HG03135 (cell line): Measurements from ENCODE around the gene ZNF260.
A peak's percentile ranks its signal among the peaks of the same experiment; 100 is the strongest.
"Not testable (repeated sequence)": the region's sequence is repeated elsewhere in the genome, so short reads cannot be mapped to it uniquely, and the experiment has no call there.

Source experiments
- ATAC-seq: cut with Tn5 transposase; IDR thresholded peaks from one replicate; pipeline ENCODE4 v1.9.1; 2021; ENCODE audit warnings: mild to moderate bottlenecking, moderate library complexity; ENCODE audit not compliant: unreplicated experiment

ZNF260 gene

DNA sequence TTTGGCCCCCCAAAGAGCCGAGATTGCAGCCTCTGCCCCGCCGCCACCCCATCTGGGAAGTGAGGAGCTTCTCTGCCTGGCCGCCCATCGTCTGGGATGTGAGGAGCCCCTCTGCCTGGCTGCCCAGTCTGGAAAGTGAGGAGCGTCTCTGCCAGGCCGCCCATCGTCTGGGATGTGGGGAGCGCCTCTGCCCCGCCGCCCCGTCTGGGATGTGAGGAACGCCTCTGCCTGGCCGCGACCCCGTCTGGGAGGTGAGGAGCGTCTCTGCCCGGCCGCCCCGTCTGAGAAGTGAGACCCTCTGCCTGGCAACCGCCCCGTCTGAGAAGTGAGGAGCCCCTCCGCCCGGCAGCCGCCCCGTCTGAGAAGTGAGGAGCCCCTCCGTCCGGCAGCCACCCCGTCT is 37.2 kb downstream of the ZNF260 start:
- ATAC-seq: not testable (repeated sequence)

DNA sequence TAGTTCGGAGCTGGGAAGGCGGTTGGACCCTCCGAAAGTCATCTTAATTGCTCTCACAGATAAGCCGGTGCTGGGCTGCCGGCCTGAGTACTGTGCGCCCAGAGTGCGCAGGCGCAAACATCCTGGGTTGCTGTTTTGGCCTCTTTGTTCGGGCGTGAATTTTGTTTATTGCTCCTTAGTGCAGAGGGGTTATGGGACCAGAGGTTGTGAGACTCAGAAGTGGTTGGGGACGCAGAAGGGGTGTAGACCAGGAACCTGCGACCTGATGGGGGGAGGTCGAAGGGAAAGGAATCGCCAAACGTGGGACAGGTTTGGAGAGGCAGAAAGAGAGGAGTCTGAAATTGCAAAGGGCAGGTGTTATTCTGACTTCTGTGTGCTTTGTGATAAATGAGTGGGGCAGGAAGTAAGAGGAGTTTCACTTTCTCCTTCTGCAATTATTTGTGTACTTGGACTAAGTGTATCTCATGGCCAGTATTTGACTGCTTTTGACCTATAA is 38.1 kb downstream of the ZNF260 start:
- peak; percentile 45 for ATAC-seq

DNA sequence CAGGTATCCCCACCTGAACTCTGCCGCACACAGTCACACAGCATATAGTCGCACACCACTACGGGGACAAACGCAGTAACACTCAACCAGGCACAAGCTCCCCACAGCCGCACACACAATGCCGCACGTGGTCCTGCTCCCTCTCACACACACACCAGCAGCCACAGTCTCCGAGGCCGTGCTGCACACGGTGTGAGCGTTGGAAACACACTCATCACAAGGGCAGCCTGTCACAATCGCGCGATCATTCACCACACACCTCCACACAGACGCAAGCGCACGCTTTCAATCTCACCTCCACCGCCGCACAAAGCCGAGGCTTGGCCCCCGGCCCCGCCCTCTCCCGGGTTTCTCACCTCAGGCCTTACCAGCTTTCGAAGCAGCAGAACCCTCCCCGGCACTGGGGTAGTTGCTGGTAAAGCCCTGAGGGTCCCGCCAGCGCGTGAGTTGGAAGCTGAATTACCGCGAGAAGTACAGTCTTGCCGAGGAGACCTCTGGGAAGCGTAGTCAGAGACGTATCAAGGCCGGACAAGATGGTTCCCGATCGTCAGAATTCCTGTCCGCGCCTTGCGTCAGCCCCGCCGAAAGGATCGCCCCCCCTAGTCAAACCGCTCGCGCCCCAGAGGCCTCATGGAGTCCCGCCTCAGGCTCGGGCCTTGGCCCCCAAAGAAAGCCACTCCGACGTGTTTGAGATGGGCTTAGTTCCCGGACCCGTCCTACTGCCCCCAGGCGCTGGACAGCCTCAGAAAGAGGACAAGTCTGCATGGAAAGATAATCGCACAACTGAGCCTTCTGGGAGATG is 38.8 kb downstream of the ZNF260 start, which contains the start of gene ZNF566:
Gene ZNF566, minus strand, starts transcription at position 444 of the 802 bp plus-strand sequence. CDS start 13,004 bp downstream, outside the sequence.
- peak; percentile 81 for ATAC-seq

DNA sequence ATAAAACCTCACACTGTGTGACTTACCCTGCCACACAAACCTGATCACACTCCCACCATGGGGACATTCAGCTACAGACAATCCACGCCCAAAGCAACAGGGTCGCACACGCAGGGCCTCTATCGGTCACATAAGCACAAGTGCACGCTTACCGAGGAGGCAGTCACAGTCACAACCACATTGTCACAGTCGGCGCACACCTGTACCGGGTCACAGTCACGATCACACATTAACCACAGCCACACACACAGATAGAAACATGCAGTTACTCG is 39.3 kb downstream of the ZNF260 start:
- peak; percentile 19 for ATAC-seq

DNA sequence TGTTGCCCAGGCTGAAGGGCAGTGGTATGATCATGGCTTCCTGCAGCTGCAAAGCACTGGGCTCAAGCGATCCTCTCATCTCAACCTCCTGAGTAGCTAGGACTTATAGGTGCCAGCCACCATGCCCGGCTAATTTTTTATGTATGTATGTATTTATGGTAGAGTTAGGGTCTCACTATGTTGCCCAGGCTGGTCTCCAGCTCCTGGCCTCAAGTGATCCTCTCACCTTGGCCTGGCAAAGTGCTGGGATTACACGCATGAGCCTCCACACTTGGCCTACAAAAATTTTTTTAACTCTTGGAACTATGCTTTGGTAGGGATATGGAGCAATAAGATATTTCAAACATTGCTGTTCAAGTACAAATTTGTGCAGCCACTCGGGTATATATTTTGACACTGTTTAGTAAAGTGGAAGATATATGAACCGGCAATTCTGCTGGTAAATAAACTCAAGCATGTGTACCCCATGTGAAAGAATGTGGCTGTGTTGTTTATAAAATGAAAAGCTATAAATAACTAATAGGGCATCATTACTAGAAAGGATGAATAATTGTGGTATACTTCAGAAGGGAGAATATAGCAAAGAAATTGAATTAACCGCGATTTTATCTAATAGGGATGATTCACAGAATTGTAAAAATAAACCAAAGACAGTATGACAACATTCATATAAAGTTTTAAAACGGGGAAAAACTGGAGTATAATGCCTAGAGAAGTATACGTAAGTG is 39.8 kb downstream of the ZNF260 start:
- ATAC-seq: no peak

DNA sequence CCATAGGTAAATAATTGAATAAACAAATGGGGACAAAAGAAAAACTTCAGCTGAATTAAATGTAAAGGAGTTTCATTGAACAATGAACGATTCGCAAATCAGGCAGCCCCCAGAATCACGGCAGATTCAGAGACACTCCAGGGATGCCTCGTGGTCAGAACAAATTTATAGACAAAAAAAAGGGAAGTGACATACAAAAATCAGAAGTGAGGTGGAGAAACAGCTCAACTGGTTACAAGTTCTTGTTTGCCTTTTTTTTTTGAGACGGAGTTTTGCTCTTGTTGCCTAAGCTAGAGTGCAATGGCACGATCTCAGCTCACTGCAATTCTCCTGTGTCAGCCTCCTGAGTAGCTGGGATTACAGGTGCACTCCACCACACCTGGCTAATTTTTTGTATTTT is 44.4 kb downstream of the ZNF260 start:
- ATAC-seq: no peak

DNA sequence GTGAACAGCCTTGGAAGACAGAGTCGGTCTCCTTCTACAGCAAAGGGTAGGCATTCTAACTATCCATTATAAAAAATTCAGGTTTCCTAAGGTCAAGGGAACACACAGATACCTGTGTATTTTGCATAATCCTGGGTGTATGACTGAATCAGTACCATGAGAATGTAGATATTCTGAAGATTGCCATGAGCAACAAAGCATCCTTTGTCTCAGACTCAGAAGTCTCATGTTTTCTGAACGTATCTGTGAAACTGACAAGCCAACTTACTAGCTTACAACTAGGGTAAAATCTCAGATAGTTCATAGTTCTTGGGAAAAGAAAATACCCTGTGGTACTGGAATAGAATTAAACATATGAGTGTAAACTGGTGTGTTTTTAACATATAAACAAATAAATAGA is 45.2 kb downstream of the ZNF260 start:
- no peak for ATAC-seq
